Measurements from ENCODE around the gene RDH16.

- TF ChIP-seq CTCF (IDR thresholded peaks at IDR 0.05) (no peak), POLR2A (IDR thresholded peaks at IDR 0.05) (no peak)
Measured at GRCh38 chr12:56903374-56903773, 54.0 kb downstream of the RDH16 start.
